ENCODE data around the gene SYMPK.

SYMPK gene

DNA sequence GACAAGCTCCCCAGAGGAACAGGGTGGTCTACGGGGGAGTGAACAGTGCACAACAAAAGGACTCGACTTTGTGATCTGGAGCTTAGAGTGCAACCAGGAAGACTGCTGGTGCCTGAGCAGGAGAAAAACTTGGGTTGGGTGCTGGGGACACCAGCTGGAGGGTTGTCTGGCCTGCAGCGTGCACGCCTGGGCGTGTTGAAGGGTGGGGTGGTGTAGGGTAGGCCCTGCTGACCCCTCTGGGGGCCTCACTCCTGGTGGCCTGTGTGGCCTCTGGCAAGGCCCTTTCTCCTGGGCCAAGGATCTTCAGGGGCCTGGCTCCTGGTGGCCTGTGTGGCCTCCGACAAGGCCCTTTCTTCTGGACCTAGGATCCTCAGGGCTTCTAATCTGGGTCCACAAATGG is 43.2 kb downstream of the SYMPK start:
- Histone ChIP-seq H3K27me3 (ENCODE audit: control insufficient read depth, insufficient read depth, low read length) (no peaks in the 10 kb centered on the region), H3K9me3 (ENCODE audit: control insufficient read depth, low read depth, low read length) (no peaks in the 10 kb centered on the region), H3K36me3 (ENCODE audit: control insufficient read depth, low read depth, low read length) (peaks cover 27% of the 10 kb centered on the region), H3K4me1 (ENCODE audit: control insufficient read depth, low read depth, low read length) (peaks cover 21% of the 10 kb centered on the region), H3K9ac (ENCODE audit: low read length) (no peak overlapping the region), H3K4me3 (ENCODE audit: low read length) (no peak overlapping the region), H3K27ac (ENCODE audit: low read length) (no peak overlapping the region)

DNA sequence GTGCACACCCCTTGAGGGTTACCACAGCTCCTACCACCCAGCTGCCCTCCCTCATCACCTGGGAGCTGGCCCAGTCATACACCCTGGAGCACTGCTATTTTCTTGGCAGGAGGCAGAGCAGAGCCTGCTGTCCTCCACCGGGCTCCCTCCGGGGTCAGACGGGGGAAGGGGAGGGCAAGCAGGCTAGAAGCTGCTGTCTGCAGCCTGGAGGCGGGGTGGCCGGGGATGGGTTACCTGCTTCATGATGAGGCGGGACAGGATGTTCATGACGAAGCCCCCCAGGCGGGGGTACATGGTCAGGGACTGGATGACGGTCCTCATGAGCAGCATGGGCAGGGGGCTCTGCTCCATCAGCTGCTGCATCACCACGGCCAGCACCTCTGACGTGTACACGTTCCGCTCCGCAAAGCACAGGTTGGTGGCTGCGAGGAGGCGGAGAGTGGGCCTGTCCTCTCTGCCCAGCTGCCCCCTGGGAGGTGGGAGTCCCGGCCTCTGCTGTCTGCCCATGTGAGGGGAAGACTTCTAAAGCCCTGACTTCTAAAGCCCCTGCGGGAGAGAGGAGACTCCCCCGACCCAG is 45.1 kb downstream of the SYMPK start:
- peaks cover 8% of the 10 kb centered on the region for H3K36me3 ChIP-seq (ENCODE audit: control insufficient read depth, low read depth, low read length)
- no peaks in the 10 kb centered on the region for H3K9me3 ChIP-seq (ENCODE audit: control insufficient read depth, low read depth, low read length)
- no peak overlapping the region for H3K9ac ChIP-seq (ENCODE audit: low read length)
- H3K27ac ChIP-seq (ENCODE audit: low read length): no peak overlapping the region
- peaks cover 21% of the 10 kb centered on the region for H3K4me1 ChIP-seq (ENCODE audit: control insufficient read depth, low read depth, low read length)
- H3K4me3 ChIP-seq (ENCODE audit: low read length): peak overlapping the region; percentile 3
- no peaks in the 10 kb centered on the region for H3K27me3 ChIP-seq (ENCODE audit: control insufficient read depth, insufficient read depth, low read length)

DNA sequence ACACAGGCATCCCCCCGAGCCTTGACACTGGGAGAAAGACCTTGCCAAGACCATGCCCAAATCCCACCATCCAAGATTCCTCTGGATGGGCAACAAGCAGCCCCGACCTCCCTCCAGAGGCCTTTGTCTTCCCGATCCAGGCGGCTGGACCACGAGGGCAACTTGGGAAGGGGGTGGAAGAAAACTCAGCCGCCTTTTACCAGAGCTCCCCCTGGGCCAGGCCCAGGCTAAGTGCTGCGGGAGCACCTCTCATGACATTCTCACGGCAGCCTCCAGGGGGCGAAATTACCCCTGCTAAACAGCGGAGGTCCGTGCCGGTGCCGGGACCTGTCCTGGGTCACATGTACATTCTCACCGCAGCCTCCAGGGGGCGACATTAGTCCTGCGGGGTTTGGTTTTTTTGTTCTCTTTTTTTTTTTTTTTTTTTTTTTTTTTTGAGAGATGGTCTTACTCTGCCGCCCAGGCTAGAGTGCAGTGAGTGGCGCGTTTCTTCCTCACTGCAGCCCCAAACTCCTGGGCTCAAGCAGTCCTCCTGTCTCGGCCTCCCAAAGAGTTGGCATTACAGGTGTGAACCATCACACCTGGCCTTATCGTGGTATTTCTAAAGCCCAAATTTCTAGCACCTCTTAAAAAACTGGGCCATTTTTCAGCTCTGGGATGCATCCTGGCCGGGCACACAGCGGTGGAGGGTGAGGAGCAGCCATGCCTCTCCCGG is 45.8 kb downstream of the SYMPK start:
- Histone ChIP-seq H3K27me3 (ENCODE audit: control insufficient read depth, insufficient read depth, low read length) (no peaks in the 10 kb centered on the region), H3K9ac (ENCODE audit: low read length) (peak overlapping the region; percentile 82), H3K4me1 (ENCODE audit: control insufficient read depth, low read depth, low read length) (peaks cover 21% of the 10 kb centered on the region), H3K36me3 (ENCODE audit: control insufficient read depth, low read depth, low read length) (peaks cover 3% of the 10 kb centered on the region), H3K4me3 (ENCODE audit: low read length) (peak overlapping the region; percentile 65), H3K27ac (ENCODE audit: low read length) (peak overlapping the region; percentile 89), H3K9me3 (ENCODE audit: control insufficient read depth, low read depth, low read length) (no peaks in the 10 kb centered on the region)

DNA sequence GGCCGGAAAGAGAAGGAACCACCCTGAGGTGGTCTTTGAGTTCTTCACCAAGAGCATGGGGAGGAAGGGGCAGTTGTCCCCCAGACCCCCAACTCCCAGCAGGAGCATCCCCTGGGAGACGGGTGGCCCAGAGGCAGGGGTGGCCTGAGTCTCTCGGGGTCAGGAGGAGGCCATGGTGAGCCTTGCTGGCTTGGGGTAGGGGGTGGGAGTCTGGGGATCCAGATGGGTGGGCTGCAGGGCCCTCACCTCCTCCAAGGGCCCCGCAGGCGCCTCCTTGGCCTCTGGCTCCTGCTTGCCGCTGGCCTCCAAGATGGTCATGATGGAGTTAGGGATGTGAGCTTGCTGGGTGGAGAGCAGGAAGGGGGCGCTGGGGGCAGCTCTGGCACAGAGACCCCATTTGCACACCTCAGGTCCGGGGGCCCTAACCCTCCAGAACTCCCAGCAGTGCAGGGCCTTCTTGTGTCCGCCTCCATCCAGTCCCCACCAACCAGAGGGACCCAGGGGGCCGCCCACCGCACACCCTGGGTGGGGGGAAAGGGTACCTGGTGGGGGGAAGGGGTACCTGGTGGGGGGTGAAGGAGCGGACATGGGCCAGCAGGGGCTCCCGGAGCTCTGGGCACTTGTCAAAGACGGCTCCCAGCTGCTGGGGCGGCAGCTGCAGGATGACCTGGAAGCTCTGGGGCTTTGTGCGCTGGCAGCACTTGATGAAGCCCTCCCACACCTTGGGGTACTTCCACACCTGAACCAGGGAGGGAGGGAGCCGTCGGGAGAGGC is 46.5 kb downstream of the SYMPK start:
- peaks cover 2% of the 10 kb centered on the region for H3K36me3 ChIP-seq (ENCODE audit: control insufficient read depth, low read depth, low read length)
- H3K9me3 ChIP-seq (ENCODE audit: control insufficient read depth, low read depth, low read length): no peaks in the 10 kb centered on the region
- H3K27ac ChIP-seq (ENCODE audit: low read length): peak overlapping the region; percentile 89
- H3K4me1 ChIP-seq (ENCODE audit: control insufficient read depth, low read depth, low read length): peaks cover 21% of the 10 kb centered on the region
- peak overlapping the region; percentile 82 for H3K9ac ChIP-seq (ENCODE audit: low read length)
- peak overlapping the region; percentile 65 for H3K4me3 ChIP-seq (ENCODE audit: low read length)
- no peaks in the 10 kb centered on the region for H3K27me3 ChIP-seq (ENCODE audit: control insufficient read depth, insufficient read depth, low read length)

DNA sequence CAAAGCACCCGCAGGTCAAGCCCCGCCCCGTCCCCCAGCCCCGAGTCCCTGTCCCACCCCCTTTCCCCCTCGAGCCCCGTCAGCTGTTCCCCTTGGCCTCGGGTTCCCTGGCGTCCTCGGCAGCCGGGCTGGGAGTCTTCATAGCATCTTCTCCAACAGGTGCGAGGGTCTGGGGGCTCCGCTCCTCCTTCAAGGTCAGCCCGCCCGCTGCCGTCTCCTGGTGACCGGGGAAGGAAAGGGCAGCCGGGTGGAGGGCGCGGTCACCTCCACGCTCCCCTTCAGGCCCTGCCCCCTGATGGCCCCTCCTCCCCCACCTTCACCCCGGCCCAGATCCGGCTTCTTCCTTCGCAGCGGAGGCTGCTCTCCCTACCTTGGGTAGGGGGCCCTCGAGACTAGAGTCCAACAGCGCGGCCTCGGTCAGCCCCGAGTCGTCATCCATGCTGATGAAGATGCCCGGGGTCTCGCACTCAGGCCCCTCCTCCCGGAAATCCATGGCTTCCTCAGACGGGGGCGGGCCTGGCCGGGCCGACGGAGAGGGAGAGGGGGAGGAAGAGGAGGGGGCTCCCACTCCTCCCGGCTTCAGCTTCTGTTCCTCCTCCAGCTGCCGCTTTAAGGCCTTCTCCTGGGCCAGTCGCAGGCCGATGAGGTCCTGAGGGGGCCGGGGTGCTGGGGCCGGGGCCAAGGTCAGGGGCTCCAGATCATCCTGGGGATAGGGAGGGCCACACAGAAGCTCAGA is 47.3 kb downstream of the SYMPK start:
- peak overlapping the region; percentile 89 for H3K27ac ChIP-seq (ENCODE audit: low read length)
- H3K27me3 ChIP-seq (ENCODE audit: control insufficient read depth, insufficient read depth, low read length): no peaks in the 10 kb centered on the region
- H3K9me3 ChIP-seq (ENCODE audit: control insufficient read depth, low read depth, low read length): no peaks in the 10 kb centered on the region
- no peaks in the 10 kb centered on the region for H3K36me3 ChIP-seq (ENCODE audit: control insufficient read depth, low read depth, low read length)
- peaks cover 21% of the 10 kb centered on the region for H3K4me1 ChIP-seq (ENCODE audit: control insufficient read depth, low read depth, low read length)
- peak overlapping the region; percentile 82 for H3K9ac ChIP-seq (ENCODE audit: low read length)
- H3K4me3 ChIP-seq (ENCODE audit: low read length): peak overlapping the region; percentile 65

DNA sequence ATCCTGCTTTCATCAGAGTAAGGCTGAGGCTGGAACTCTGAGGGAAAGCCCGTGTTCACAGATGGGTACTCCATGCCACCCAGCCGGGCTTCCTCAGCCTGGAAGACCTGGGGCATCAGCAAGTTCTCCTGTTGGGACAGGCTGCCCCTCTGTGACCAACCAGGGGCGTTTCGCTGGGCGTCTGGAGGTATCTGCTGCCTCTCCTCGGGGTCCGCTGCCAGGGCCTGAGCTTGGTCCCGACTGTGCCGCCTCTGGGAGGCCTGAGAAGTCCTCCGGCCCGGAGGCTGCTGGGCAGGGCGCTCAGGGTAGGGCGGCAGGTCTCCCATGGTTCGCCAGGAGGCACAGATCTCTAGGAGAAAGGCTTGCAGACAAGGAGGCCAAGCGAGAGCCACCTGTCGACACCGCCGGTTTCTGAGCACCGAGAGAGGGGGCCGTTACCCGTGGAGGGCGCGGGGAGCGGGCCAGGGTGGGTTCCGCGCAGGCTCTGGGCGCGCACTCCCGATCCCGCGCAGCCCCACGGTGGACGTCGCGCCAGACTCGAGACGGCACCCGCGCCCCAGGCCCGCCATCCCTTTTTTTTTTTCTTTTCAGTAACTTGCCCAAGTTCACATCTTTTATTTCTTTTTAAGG is 48.0 kb downstream of the SYMPK start, which contains the start of gene RSPH6A:
Gene RSPH6A (minus strand): TSS at position 458 of the 630 bp plus-strand sequence. CDS start 132 bp downstream, at position 326.
- H3K4me3 ChIP-seq (ENCODE audit: low read length): peak within 1 kb of the TSS; percentile 65
- peak within 1 kb of the TSS; percentile 82 for H3K9ac ChIP-seq (ENCODE audit: low read length)
- H3K27ac ChIP-seq (ENCODE audit: low read length): peak within 1 kb of the TSS; percentile 89
- peaks cover 21% of the 10 kb centered on the region for H3K4me1 ChIP-seq (ENCODE audit: control insufficient read depth, low read depth, low read length)
- no peaks in the 10 kb centered on the region for H3K27me3 ChIP-seq (ENCODE audit: control insufficient read depth, insufficient read depth, low read length)
- no peaks in the 10 kb centered on the region for H3K9me3 ChIP-seq (ENCODE audit: control insufficient read depth, low read depth, low read length)
- H3K36me3 ChIP-seq (ENCODE audit: control insufficient read depth, low read depth, low read length): no peaks in the 10 kb centered on the region

DNA sequence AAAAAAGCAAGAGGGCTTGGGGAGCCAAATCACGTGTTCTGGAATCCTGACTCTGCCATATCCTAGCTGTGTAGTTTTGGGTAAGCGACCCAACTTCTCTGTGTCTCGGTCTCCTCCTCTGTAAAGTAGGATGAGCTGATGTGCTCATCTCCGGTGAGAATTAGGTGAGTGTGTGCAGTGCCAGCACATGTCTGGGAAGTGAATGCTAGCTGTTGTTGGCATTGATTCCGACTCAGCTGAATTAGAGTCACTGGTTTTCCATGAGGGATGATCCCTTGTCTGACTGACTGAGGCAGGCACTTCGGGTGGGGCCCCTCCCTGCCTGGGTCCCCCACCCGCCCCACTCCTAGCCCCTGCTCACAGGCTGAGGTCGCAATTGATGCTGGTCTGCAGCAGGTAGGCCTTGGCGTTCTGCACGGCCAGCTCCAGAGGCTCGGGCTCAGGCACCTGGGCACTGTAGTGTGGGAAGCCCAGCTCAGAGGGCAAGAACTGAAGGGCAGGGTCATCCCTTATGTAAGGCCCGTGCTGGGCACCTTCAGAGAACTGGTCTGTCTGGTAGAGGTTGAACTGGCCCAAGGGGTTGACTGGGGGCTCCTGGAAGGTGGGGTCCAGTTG is 48.7 kb downstream of the SYMPK start:
- no peaks in the 10 kb centered on the region for H3K9me3 ChIP-seq (ENCODE audit: control insufficient read depth, low read depth, low read length)
- H3K36me3 ChIP-seq (ENCODE audit: control insufficient read depth, low read depth, low read length): no peaks in the 10 kb centered on the region
- peak overlapping the region; percentile 82 for H3K9ac ChIP-seq (ENCODE audit: low read length)
- no peaks in the 10 kb centered on the region for H3K27me3 ChIP-seq (ENCODE audit: control insufficient read depth, insufficient read depth, low read length)
- H3K27ac ChIP-seq (ENCODE audit: low read length): no peak overlapping the region
- H3K4me1 ChIP-seq (ENCODE audit: control insufficient read depth, low read depth, low read length): peaks cover 21% of the 10 kb centered on the region
- peak overlapping the region; percentile 65 for H3K4me3 ChIP-seq (ENCODE audit: low read length)

DNA sequence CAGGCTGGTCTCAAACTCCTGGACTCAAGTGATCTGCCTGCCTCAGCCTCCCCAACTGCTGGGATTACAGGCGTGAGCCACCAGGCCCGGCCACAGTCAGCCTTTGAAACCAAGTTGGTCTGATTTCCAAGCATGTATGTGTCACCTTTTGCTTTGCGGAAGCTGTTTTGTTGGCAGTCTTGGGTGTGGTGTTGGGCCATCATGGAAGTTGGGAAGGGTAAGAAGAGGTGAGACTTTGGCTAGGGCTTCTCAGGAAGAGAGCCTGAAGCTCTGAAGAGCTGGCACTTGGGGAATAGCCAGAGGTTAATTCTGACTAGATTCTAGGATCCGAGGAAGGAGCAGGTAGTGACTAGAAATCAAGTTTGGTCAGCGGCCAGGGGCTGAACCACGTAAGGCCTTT is 50.6 kb downstream of the SYMPK start:
- Histone ChIP-seq H3K27ac (ENCODE audit: low read length) (no peak overlapping the region), H3K9me3 (ENCODE audit: control insufficient read depth, low read depth, low read length) (no peaks in the 10 kb centered on the region), H3K27me3 (ENCODE audit: control insufficient read depth, insufficient read depth, low read length) (no peaks in the 10 kb centered on the region), H3K36me3 (ENCODE audit: control insufficient read depth, low read depth, low read length) (no peaks in the 10 kb centered on the region), H3K9ac (ENCODE audit: low read length) (no peak overlapping the region), H3K4me1 (ENCODE audit: control insufficient read depth, low read depth, low read length) (peaks cover 9% of the 10 kb centered on the region), H3K4me3 (ENCODE audit: low read length) (no peak overlapping the region)

DNA sequence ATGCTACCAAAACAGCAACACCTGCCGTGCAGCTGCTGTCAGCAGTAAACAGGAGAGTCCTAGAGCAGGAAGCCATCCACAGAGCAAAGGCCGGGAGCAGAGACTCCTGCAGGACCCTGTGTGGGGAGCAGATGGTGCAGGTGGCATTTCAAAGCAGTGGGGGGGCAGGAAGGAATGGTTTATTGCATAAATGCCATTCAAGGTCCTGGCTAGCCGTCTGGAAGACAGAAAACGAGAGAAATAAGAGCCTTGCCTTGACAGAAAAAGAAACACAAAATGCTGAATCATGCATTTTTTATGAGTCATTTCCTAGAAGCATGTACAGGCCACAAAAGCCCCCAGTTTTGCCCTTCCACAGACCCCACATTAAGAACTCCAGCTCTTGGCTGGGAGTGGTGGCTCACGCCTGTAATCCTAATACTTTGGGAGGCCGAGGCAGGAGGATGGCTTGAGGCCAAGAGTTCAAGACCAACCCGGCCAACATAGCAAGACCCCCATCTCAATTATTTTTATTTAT is 53.2 kb downstream of the SYMPK start:
- no peak overlapping the region for H3K27ac ChIP-seq (ENCODE audit: low read length)

DNA sequence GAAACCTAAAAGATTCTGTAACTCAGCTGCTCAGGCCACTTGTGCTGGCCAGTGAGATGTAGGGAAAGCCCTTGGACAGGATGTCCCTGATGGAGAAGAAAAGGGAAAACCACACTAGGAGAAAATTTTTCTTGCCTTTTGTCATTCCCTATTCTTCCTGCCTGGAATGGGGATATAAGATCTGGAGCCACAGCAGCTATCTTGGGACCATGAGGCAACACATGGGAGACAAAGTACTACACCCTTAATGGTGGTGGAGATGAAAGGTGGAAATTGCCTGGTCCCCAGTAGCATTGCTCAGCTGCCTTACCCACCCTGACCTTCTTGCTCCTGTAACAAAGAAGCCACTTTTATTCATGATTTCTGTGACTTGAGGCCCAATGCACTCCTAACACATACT is 57.2 kb downstream of the SYMPK start:
- Histone ChIP-seq H3K9ac (ENCODE audit: low read length) (no peak overlapping the region), H3K27me3 (ENCODE audit: control insufficient read depth, insufficient read depth, low read length) (no peaks in the 10 kb centered on the region), H3K4me3 (ENCODE audit: low read length) (no peak overlapping the region), H3K27ac (ENCODE audit: low read length) (no peak overlapping the region), H3K9me3 (ENCODE audit: control insufficient read depth, low read depth, low read length) (no peaks in the 10 kb centered on the region), H3K36me3 (ENCODE audit: control insufficient read depth, low read depth, low read length) (no peaks in the 10 kb centered on the region), H3K4me1 (ENCODE audit: control insufficient read depth, low read depth, low read length) (no peaks in the 10 kb centered on the region)

More for the DNA sequence above, 53.2 kb downstream of the SYMPK start:
- H3K4me1 ChIP-seq (ENCODE audit: control insufficient read depth, low read depth, low read length): no peaks in the 10 kb centered on the region
- H3K36me3 ChIP-seq (ENCODE audit: control insufficient read depth, low read depth, low read length): no peaks in the 10 kb centered on the region
- no peak overlapping the region for H3K4me3 ChIP-seq (ENCODE audit: low read length)
- no peak overlapping the region for H3K9ac ChIP-seq (ENCODE audit: low read length)
- H3K9me3 ChIP-seq (ENCODE audit: control insufficient read depth, low read depth, low read length): no peaks in the 10 kb centered on the region
- no peaks in the 10 kb centered on the region for H3K27me3 ChIP-seq (ENCODE audit: control insufficient read depth, insufficient read depth, low read length)
